ENCODE results near the gene PROSER1.

DNA sequence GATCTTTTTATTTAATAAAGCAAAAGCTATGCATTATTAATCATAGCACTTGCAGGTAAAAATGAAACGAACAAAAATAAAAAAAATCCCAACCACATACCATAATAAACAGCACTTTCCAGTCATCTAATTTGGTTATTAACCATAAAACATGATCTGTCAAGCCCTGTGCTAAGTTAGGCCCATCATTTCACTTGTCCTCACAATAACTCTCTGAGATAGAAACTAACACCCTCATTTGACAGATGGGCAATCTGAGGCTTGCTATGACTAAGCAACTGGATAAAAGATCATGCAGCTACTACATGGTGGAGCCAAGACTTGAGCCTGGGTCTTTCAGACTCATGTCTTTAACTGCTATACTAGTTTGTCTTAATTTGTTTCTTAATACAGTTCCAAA, 21.8 kb downstream of the PROSER1 start:
- TF ChIP-seq GATA2 (IDR thresholded peaks at IDR 0.05; ENCODE audit: low read depth, low read length) (no peak), GATA3 (IDR thresholded peaks at IDR 0.05; ENCODE audit: low read depth, low read length) (no peak)

Measured in SH-SY5Y (cell line).